Measurements from ENCODE around the gene DPEP2. TPM values are rescaled to one million over a fixed set of nuclear protein-coding genes. Genes with fewer than 3 reads are reported as not detected.
"Not testable (repeated sequence)": the region's sequence is repeated elsewhere in the genome, so short reads cannot be mapped to it uniquely, and the experiment has no call there.

The DPEP2 gene
- total RNA-seq, 4 donors from 2014 or later: 0.22 to 2.5 (median 2.1) TPM

- intact Hi-C loops (cut with DNase I): no loop called here
- H3K27me3 ChIP-seq: no peaks in the 10 kb centered on the region
- H3K36me3 ChIP-seq: no peaks in the 10 kb centered on the region
- no peak overlapping the region for H3K4me3 ChIP-seq (replicated peaks in 1 of 3)
- H3K27ac ChIP-seq: peak overlapping the region in 2 of 3 donors; percentile 29 to 38
- TF ChIP-seq CTCF (IDR thresholded peaks at IDR 0.05): no peak
- TF ChIP-seq POLR2A (IDR thresholded peaks at IDR 0.05): no peak
- no peaks in the 10 kb centered on the region for H3K9me3 ChIP-seq
- 88 to 92% methylated on average over 9 of the region's 9 CpGs for WGBS, 2 donors
- no peak for DNase-seq
- peaks cover 0 to 7% of the 10 kb centered on the region in 2 donors for H3K4me1 ChIP-seq
Measured at GRCh38 chr16:68005211-68005610, 5.9 kb upstream of the DPEP2 start.

GRCh38 chr16:68003031-68003430, 3.7 kb upstream of the DPEP2 start:
- Histone ChIP-seq H3K4me1 (peaks cover 0 to 7% of the 10 kb centered on the region in 2 donors), H3K4me3 (replicated peaks in 1 of 3) (no peak overlapping the region), H3K27me3 (no peaks in the 10 kb centered on the region), H3K9me3 (no peaks in the 10 kb centered on the region), H3K27ac (no peak overlapping the region), H3K36me3 (no peaks in the 10 kb centered on the region)
- 83 to 86% methylated on average over 4 of the region's 4 CpGs for WGBS, 2 donors
- no peak for TF ChIP-seq POLR2A (IDR thresholded peaks at IDR 0.05)
- TF ChIP-seq CTCF (IDR thresholded peaks at IDR 0.05): no peak
- intact Hi-C loops (cut with DNase I): no loop called here
- DNase-seq: no peak

- Histone ChIP-seq H3K36me3 (no peaks in the 10 kb centered on the region), H3K27me3 (no peaks in the 10 kb centered on the region), H3K9me3 (no peaks in the 10 kb centered on the region), H3K27ac (peak overlapping the region in 1 of 3 donors; percentile 38), H3K4me3 (replicated peaks in 1 of 3) (no peak overlapping the region), H3K4me1 (peaks cover 0 to 2% of the 10 kb centered on the region in 2 donors)
- TF ChIP-seq CTCF (IDR thresholded peaks at IDR 0.05) (no peak), POLR2A (IDR thresholded peaks at IDR 0.05) (no peak)
- no peak for DNase-seq
- 39 to 45% methylated on average over 3 of the region's 3 CpGs for WGBS, 2 donors
- intact Hi-C loops (cut with DNase I): no loop called here
Measured at GRCh38 chr16:68000450-68000849, 1.2 kb upstream of the DPEP2 start.

GRCh38 chr16:67999985-68000384, 701 bp upstream of the DPEP2 start:
- intact Hi-C loops (cut with DNase I): loop anchor here (10.0 kb wide), 1 partner anchor 235 kb away; the partner anchor contains the start of gene ESRP2
- DNase-seq: no peak
- H3K4me3 ChIP-seq (replicated peaks in 1 of 3): no peak overlapping the region
- no peaks in the 10 kb centered on the region for H3K27me3 ChIP-seq
- H3K9me3 ChIP-seq: no peaks in the 10 kb centered on the region
- H3K36me3 ChIP-seq: no peaks in the 10 kb centered on the region
- H3K27ac ChIP-seq: peak overlapping the region in 1 of 3 donors; percentile 43
- no peaks in the 10 kb centered on the region for H3K4me1 ChIP-seq
- WGBS, 2 donors: 60 to 74% methylated on average over 2 of the region's 2 CpGs
- TF ChIP-seq CTCF (IDR thresholded peaks at IDR 0.05) (no peak), POLR2A (IDR thresholded peaks at IDR 0.05) (no peak)

DNA sequence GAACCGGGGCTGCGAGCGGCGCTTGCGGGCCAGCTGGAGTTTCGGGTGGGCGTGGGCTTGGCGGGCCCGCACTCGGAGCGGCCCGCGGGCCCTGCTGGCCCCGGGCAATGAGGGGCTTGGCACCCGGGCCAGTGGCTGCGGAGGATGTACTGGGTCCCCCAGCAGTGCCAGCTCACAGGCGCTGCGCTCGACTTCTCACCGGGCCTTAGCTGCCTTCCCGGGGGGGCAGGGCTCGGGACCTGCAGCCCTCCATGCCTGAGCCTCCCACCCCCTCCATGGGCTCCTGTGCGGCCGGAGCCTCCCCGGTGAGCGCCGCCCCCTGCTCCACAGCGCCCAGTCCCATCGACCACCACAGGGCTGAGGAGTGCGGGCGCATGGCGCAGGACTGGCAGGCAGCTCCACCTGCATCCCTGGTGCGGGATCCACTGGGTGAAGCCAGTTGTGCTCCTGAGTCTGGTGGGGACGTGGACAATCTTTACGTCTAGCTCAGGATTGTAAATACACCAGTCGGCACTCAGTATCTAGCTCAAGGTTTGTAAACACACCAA, 979 bp downstream of the DPEP2 start:
- intact Hi-C loops (cut with DNase I): loop anchor here (10.0 kb wide), 1 partner anchor 236 kb away; the partner anchor contains the start of gene ESRP2
- H3K27me3 ChIP-seq; DNase-seq; H3K4me1 ChIP-seq; H3K9me3 ChIP-seq; H3K4me3 ChIP-seq (replicated peaks in 1 of 3); H3K36me3 ChIP-seq; H3K27ac ChIP-seq: not testable (repeated sequence)
- 93 to 96% methylated on average over 3 to 23 of the region's 36 CpGs for WGBS, 2 donors

All from thyroid gland (tissue), 4 donors.